K562 (cell line): ENCODE data around the gene PREP. TPM values are rescaled to one million over a fixed set of nuclear protein-coding genes. Genes with fewer than 3 reads are reported as not detected.
A peak's percentile ranks its signal among the peaks of the same experiment; 100 is the strongest.

Experiments used
- BACH1 ChIP-seq: fragments of 200-800 bp; sonication (Bioruptor generic); IDR thresholded peaks from 2 replicates; pipeline ENCODE4 v1.6.1; 2016; ENCODE audit warnings: missing genetic modification characterization, missing compliant biosample characterization
- CEBPB ChIP-seq: fragments of 450-650 bp; IDR thresholded peaks from 2 replicates; pipeline ENCODE4 v1.6.1; 2016; ENCODE audit warnings: missing genetic modification characterization, missing compliant biosample characterization
- CEBPG ChIP-seq, 3 experiments: fragments of 200-800 bp in 1 of 3; sonication (Bioruptor generic) in 1 of 3; sonication (generic) in 1 of 3; formaldehyde crosslinking in 1 of 3; IDR thresholded peaks in 2 of 3; conservative IDR thresholded peaks in 1 of 3; 2 replicates each; pipeline versions ENCODE4 v1.6.1 to v1.8.0; 2016 to 2022; ENCODE audit warnings: missing compliant biosample characterization in 2 of 3, missing genetic modification characterization in 2 of 3, mild to moderate bottlenecking in 1 of 3, missing genetic modification reagents in 1 of 3
- DPF2 ChIP-seq: fragments of 450-650 bp; IDR thresholded peaks from 2 replicates; pipeline ENCODE4 v1.6.1; 2016
- IRF9 ChIP-seq: fragments of 450-650 bp; IDR thresholded peaks from 2 replicates; pipeline ENCODE4 v1.6.1; 2016; ENCODE audit warnings: missing biosample characterization, missing genetic modification characterization
- MEIS2 ChIP-seq: fragments of 450-650 bp; IDR thresholded peaks from 2 replicates; pipeline ENCODE4 v1.6.1; 2014; ENCODE audit warnings: mild to moderate bottlenecking; ENCODE audit not compliant: partially characterized antibody
- MYC ChIP-seq, 2 experiments: fragments of 250-450 bp in 1 of 2; sonication (Bioruptor Pico) in 1 of 2; IDR thresholded peaks; 2 replicates each; pipeline versions ENCODE4 v1.5.1 to v1.6.1; 2012 to 2021; ENCODE audit warnings: low read depth in 2 of 2, borderline replicate concordance in 1 of 2, improper control_type of control experiment in 1 of 2, low read length in 1 of 2, mild to moderate bottlenecking in 1 of 2, moderate library complexity in 1 of 2
- NR1H2 ChIP-seq: sonication (generic); formaldehyde crosslinking; IDR thresholded peaks from 2 replicates; pipeline ENCODE4 v1.4.0; 2020; ENCODE audit warnings: mild to moderate bottlenecking, missing genetic modification reagents
- PCBP2 ChIP-seq: fragments of 200-400 bp; formaldehyde crosslinking; IDR thresholded peaks from 2 replicates; pipeline ENCODE4 v1.6.1; 2018; ENCODE audit warnings: low read length, low read depth, mild to moderate bottlenecking, moderate library complexity; ENCODE audit not compliant: poor library complexity, severe bottlenecking
- PKNOX1 ChIP-seq: fragments of 450-650 bp; IDR thresholded peaks from 2 replicates; pipeline ENCODE4 v1.6.1; 2016
- POLR2H ChIP-seq: IDR thresholded peaks from 2 replicates; pipeline ENCODE4 v1.6.1; 2016; ENCODE audit warnings: missing genetic modification characterization, low read depth, mild to moderate bottlenecking, control low read depth, missing compliant biosample characterization, moderate library complexity
- STAT6 ChIP-seq: sonication (generic); formaldehyde crosslinking; IDR thresholded peaks from 2 replicates; pipeline ENCODE4 v1.8.1; 2023; ENCODE audit warnings: mild to moderate bottlenecking, missing genetic modification reagents
- TEAD4 ChIP-seq, 2 experiments: sonication (generic) in 1 of 2; formaldehyde crosslinking in 1 of 2; IDR thresholded peaks; 2 replicates each; pipeline versions ENCODE4 v1.6.1 to v1.8.0; 2012 to 2022; ENCODE audit warnings: borderline replicate concordance in 1 of 2, inconsistent platforms in 1 of 2, low read length in 1 of 2, mild to moderate bottlenecking in 1 of 2, missing genetic modification reagents in 1 of 2
- TRIM24 ChIP-seq, 2 experiments: fragments of 450-650 bp; IDR thresholded peaks; 2 replicates each; pipeline ENCODE4 v1.6.1; 2016
- ZFP36 ChIP-seq: fragments of 150-350 bp; IDR thresholded peaks from 2 replicates; pipeline ENCODE4 v1.6.1; 2018; ENCODE audit warnings: low read length, low read depth; ENCODE audit not compliant: partially characterized antibody
- polyA plus RNA-seq, 8 experiments: library from polyadenylated mRNA; depleted of rRNA in 4 of 8; stranded (reverse) in 5 of 8; unstranded in 3 of 8; fragments of >200 nt; fragmentation: Nextera tagmentation in 2 of 8; fragmentation: Illumina TruSeq in 1 of 8; extraction: Ambion mirVana in 2 of 8; extraction: Trizol in 1 of 8; gene quantifications; 2 replicates each; pipeline versions ENCODE4 v1.2.1 to v1.2.3, GENCODE V29; 2011 to 2014; ENCODE audit warnings: inconsistent platforms in 1 of 8, missing spikeins in 1 of 8
- total RNA-seq, 7 experiments: library from RNA; depleted of rRNA in 6 of 7; stranded (reverse); fragments of >200 nt in 6 of 7; fragmentation: Illumina TruSeq in 2 of 7; extraction: Trizol in 2 of 7; gene quantifications; 2 replicates each; pipeline versions ENCODE4 v1.2.1 to v1.2.3, GENCODE V29; 2011 to 2021; ENCODE audit warnings: low replicate concordance in 1 of 7
- TF ChIP-seq, protein P1 (sequence below): fragments of 450-650 bp; formaldehyde crosslinking; IDR thresholded peaks from 2 replicates; pipeline ENCODE4 v1.4.0; 2020; ENCODE audit warnings: mild to moderate bottlenecking, moderate library complexity

PREP gene
- total and polyA plus RNA-seq, 9 of the 15 experiments (the other 6 are each of a cell fraction or from before 2014, with no cell fraction given): 14.1 to 60.8 (median 28.3) TPM

- TF ChIP-seq PKNOX1 (peak; percentile 63; the same call in 1 of the 2 replicates), PCBP2 (no peak), DPF2 (0 out of 2 replicates have a peak, but pooled peaks have one; percentile 27), BACH1 (no peak), ZFP36 (no peak), TEAD4 (IDR thresholded peaks at IDR 0.05; ENCODE audit: low read length) (peak; percentile 29; the same call in 1 of the 2 replicates), TEAD4 (CRISPR knock-in tag; IDR thresholded peaks at IDR 0.05; ENCODE audit: borderline replicate concordance) (no peak), MEIS2 (peak; percentile 55), NR1H2 (no peak), STAT6 (CRISPR knock-in tag) (no peak), CEBPB (tag) (peak; percentile 99), CEBPG (CRISPR knock-in tag; IDR thresholded peaks at IDR 0.05) (peak; percentile 93), CEBPG (tag; conservative IDR thresholded peaks at IDR 0.05 in 1 of 2, IDR thresholded peaks at IDR 0.05 in 1 of 2) (peak; percentile 90 to 98), IRF9 (peak; percentile 79), TRIM24 (IDR thresholded peaks at IDR 0.05) (0 out of 4 replicates have a peak, but pooled peaks of 1 of the 2 experiments have one; percentile 19), POLR2H (tag) (no peak), MYC (IDR thresholded peaks at IDR 0.05; ENCODE audit: low read depth, low read length) (no peak), MYC (CRISPR knock-in tag; IDR thresholded peaks at IDR 0.05; ENCODE audit: borderline replicate concordance, low read depth) (no peak)
- TF ChIP-seq, protein P1, sequence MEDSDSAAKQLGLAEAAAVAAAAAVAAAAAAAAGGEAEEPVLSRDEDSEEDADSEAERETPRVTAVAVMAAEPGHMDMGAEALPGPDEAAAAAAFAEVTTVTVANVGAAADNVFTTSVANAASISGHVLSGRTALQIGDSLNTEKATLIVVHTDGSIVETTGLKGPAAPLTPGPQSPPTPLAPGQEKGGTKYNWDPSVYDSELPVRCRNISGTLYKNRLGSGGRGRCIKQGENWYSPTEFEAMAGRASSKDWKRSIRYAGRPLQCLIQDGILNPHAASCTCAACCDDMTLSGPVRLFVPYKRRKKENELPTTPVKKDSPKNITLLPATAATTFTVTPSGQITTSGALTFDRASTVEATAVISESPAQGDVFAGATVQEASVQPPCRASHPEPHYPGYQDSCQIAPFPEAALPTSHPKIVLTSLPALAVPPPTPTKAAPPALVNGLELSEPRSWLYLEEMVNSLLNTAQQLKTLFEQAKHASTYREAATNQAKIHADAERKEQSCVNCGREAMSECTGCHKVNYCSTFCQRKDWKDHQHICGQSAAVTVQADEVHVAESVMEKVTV (CRISPR knock-in tag): no peak
These were observed 2.4 kb downstream of the PREP start (continued) for GRCh38 chr6:105400501-105400900.
